ENCODE results near the gene SMCO2.

SMCO2 gene

DNA sequence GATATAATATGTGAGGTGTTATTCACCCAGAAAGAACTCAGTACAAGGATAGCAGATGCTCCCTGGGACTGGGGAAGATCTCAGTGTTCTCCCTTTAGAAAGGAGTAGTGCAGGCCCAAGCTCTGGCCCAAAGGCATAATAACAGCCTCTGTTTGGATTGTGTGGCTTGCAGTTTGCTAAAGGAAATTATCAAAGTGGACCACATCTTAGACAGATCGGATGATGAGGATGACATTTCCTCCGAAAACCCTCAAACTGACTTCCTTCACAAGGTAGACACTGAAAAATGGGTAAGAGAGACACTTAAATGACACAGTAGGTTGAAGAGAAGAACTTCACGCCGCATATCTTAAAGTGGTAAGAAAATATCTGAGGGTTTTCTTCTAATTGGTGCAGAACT, 26.1 kb downstream of the SMCO2 start:
- no peak overlapping the region for H2BK5ac ChIP-seq (ENCODE audit: low read depth, low read length, poor library complexity, severe bottlenecking)
- H2BK12ac ChIP-seq (ENCODE audit: low read length in 2 of 2), result no peak overlapping the region
- H3K9me3 ChIP-seq (ENCODE audit: control insufficient read depth, low read length), result peaks cover 21% of the 10 kb centered on the region
- no peak overlapping the region for H2BK120ac ChIP-seq (ENCODE audit: low read depth, low read length)
- no peak overlapping the region for H3K27ac ChIP-seq (ENCODE audit: low read length, poor library complexity, severe bottlenecking)
- no peak overlapping the region for H3K23ac ChIP-seq (ENCODE audit: low read length in 2 of 2)
- H3K9ac ChIP-seq (ENCODE audit: low read length), result no peak overlapping the region
- H3K27me3 ChIP-seq (ENCODE audit: control insufficient read depth in 1 of 2, insufficient read depth in 1 of 2, low read length in 2 of 2), result no peaks in the 10 kb centered on the region
- H3K4ac ChIP-seq (ENCODE audit: low read depth in 1 of 2, low read length in 2 of 2), result no peak overlapping the region
- no peak overlapping the region for H4K8ac ChIP-seq (ENCODE audit: low read length)
- DNase-seq, result no peak
- H3K4me2 ChIP-seq (ENCODE audit: low read length, poor library complexity, severe bottlenecking), result no peak overlapping the region
- H3K18ac ChIP-seq (ENCODE audit: low read depth in 1 of 2, low read length in 2 of 2), result no peak overlapping the region
- H3K79me1 ChIP-seq (replicated peaks; ENCODE audit: low read length, poor library complexity, severe bottlenecking), result no peaks in the 10 kb centered on the region
- no peak overlapping the region for H3K14ac ChIP-seq (ENCODE audit: low read length in 2 of 2)
- no peaks in the 10 kb centered on the region for H3K4me1 ChIP-seq (ENCODE audit: control insufficient read depth, insufficient read depth, low read depth, low read length)
- H2BK15ac ChIP-seq (ENCODE audit: low read depth, poor library complexity, severe bottlenecking), result no peak overlapping the region
- no peak overlapping the region for H2AFZ ChIP-seq (ENCODE audit: low read depth, low read length)
- 72% methylated on average over 2 of the region's 4 CpGs for WGBS
- no peak overlapping the region for H2AK5ac ChIP-seq (ENCODE audit: low read length, severe bottlenecking)
- no peaks in the 10 kb centered on the region for H3K36me3 ChIP-seq (ENCODE audit: control insufficient read depth in 1 of 2, insufficient read depth in 2 of 2, low read depth in 1 of 2, low read length in 2 of 2)
- no peak overlapping the region for H4K91ac ChIP-seq (ENCODE audit: low read length)
- no peak overlapping the region for H3K4me3 ChIP-seq (ENCODE audit: insufficient read depth in 1 of 2, low read depth in 1 of 2, low read length in 2 of 2)

DNA sequence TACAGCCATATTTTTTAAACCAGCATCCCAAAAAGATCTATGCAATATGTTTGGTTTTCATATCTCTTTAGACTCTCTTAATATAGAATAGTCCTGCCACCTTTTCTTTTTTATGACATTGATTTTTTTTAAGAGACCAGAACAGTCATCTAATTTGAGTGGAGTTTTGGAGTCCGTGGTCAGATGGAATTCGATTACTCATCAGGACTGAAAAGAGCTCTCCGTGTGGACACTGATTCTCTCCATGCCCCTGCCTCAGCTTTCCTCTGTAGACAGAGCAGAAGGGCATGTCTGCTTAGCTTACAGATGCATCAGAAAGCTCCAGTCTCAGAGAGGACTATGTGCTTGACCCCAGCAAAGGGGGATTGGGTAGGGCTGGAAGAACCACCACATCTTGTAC, 27.8 kb downstream of the SMCO2 start:
- H3K27ac ChIP-seq (ENCODE audit: low read length, poor library complexity, severe bottlenecking), result no peak overlapping the region
- H3K4ac ChIP-seq (ENCODE audit: low read depth in 1 of 2, low read length in 2 of 2), result no peak overlapping the region
- no peak overlapping the region for H4K91ac ChIP-seq (ENCODE audit: low read length)
- H3K36me3 ChIP-seq (ENCODE audit: control insufficient read depth in 1 of 2, insufficient read depth in 2 of 2, low read depth in 1 of 2, low read length in 2 of 2), result peaks cover 0 to 4% of the 10 kb centered on the region in 2 experiments
- no peaks in the 10 kb centered on the region for H3K27me3 ChIP-seq (ENCODE audit: control insufficient read depth in 1 of 2, insufficient read depth in 1 of 2, low read length in 2 of 2)
- no peak overlapping the region for H3K18ac ChIP-seq (ENCODE audit: low read depth in 1 of 2, low read length in 2 of 2)
- H4K8ac ChIP-seq (ENCODE audit: low read length), result no peak overlapping the region
- no peak overlapping the region for H2BK12ac ChIP-seq (ENCODE audit: low read length in 2 of 2)
- peak overlapping the region; percentile 61 for H3K9ac ChIP-seq (ENCODE audit: low read length)
- no peak overlapping the region for H2BK5ac ChIP-seq (ENCODE audit: low read depth, low read length, poor library complexity, severe bottlenecking)
- no peaks in the 10 kb centered on the region for H3K79me1 ChIP-seq (replicated peaks; ENCODE audit: low read length, poor library complexity, severe bottlenecking)
- no peak overlapping the region for H2BK120ac ChIP-seq (ENCODE audit: low read depth, low read length)
- no peak overlapping the region for H2AK5ac ChIP-seq (ENCODE audit: low read length, severe bottlenecking)
- DNase-seq, result peak; percentile 86
- peaks cover 34% of the 10 kb centered on the region for H3K9me3 ChIP-seq (ENCODE audit: control insufficient read depth, low read length)
- no peak overlapping the region for H2AFZ ChIP-seq (ENCODE audit: low read depth, low read length)
- H3K23ac ChIP-seq (ENCODE audit: low read length in 2 of 2), result no peak overlapping the region
- no peaks in the 10 kb centered on the region for H3K4me1 ChIP-seq (ENCODE audit: control insufficient read depth, insufficient read depth, low read depth, low read length)
- H2BK15ac ChIP-seq (ENCODE audit: low read depth, poor library complexity, severe bottlenecking), result no peak overlapping the region
- H3K14ac ChIP-seq (ENCODE audit: low read length in 2 of 2), result no peak overlapping the region
- H3K4me3 ChIP-seq (ENCODE audit: insufficient read depth in 1 of 2, low read depth in 1 of 2, low read length in 2 of 2), result no peak overlapping the region
- 40% methylated on average over 1 of the region's 3 CpGs for WGBS
- no peak overlapping the region for H3K4me2 ChIP-seq (ENCODE audit: low read length, poor library complexity, severe bottlenecking)

DNA sequence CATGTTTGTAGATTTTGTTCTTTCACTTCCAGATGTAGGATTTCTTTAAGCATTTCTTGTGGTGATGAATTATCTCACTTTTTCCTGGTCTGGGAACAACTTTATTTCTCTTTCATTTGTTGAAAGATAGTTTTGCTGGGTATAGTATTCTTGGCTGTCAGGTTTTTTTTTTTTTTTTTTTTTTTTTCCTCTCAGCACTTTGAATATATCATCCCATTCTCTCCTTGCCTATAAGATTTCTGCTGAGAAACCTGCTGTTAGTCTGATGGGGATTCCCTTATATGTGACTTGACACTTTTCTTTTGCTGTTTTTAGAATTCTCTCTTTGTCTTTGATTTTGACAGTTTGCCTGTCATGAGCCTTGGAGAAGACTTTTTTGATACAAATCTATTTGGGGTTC, 30.5 kb downstream of the SMCO2 start:
- H3K27me3 ChIP-seq (ENCODE audit: control insufficient read depth in 1 of 2, insufficient read depth in 1 of 2, low read length in 2 of 2), result no peaks in the 10 kb centered on the region
- H3K79me1 ChIP-seq (replicated peaks; ENCODE audit: low read length, poor library complexity, severe bottlenecking), result no peaks in the 10 kb centered on the region
- no peak for DNase-seq
- H3K4me3 ChIP-seq (ENCODE audit: insufficient read depth in 1 of 2, low read depth in 1 of 2, low read length in 2 of 2), result no peak overlapping the region
- no peak overlapping the region for H3K23ac ChIP-seq (ENCODE audit: low read length in 2 of 2)
- no peaks in the 10 kb centered on the region for H3K4me1 ChIP-seq (ENCODE audit: control insufficient read depth, insufficient read depth, low read depth, low read length)
- no peak overlapping the region for H2AK5ac ChIP-seq (ENCODE audit: low read length, severe bottlenecking)
- no peak overlapping the region for H4K8ac ChIP-seq (ENCODE audit: low read length)
- no peak overlapping the region for H2BK15ac ChIP-seq (ENCODE audit: low read depth, poor library complexity, severe bottlenecking)
- H3K4ac ChIP-seq (ENCODE audit: low read depth in 1 of 2, low read length in 2 of 2), result no peak overlapping the region
- no peak overlapping the region for H2AFZ ChIP-seq (ENCODE audit: low read depth, low read length)
- H2BK5ac ChIP-seq (ENCODE audit: low read depth, low read length, poor library complexity, severe bottlenecking), result no peak overlapping the region
- peaks cover 0 to 4% of the 10 kb centered on the region in 2 experiments for H3K36me3 ChIP-seq (ENCODE audit: control insufficient read depth in 1 of 2, insufficient read depth in 2 of 2, low read depth in 1 of 2, low read length in 2 of 2)
- peaks cover 38% of the 10 kb centered on the region for H3K9me3 ChIP-seq (ENCODE audit: control insufficient read depth, low read length)
- H3K4me2 ChIP-seq (ENCODE audit: low read length, poor library complexity, severe bottlenecking), result no peak overlapping the region
- H3K18ac ChIP-seq (ENCODE audit: low read depth in 1 of 2, low read length in 2 of 2), result no peak overlapping the region
- no peak overlapping the region for H3K9ac ChIP-seq (ENCODE audit: low read length)
- H4K91ac ChIP-seq (ENCODE audit: low read length), result no peak overlapping the region
- H3K14ac ChIP-seq (ENCODE audit: low read length in 2 of 2), result no peak overlapping the region
- no peak overlapping the region for H2BK120ac ChIP-seq (ENCODE audit: low read depth, low read length)
- no peak overlapping the region for H2BK12ac ChIP-seq (ENCODE audit: low read length in 2 of 2)
- H3K27ac ChIP-seq (ENCODE audit: low read length, poor library complexity, severe bottlenecking), result no peak overlapping the region

GRCh38 chr12:27478949-27479348, 32.4 kb downstream of the SMCO2 start:
- no peak for DNase-seq
- no peak overlapping the region for H4K8ac ChIP-seq (ENCODE audit: low read length)
- no peak overlapping the region for H3K9ac ChIP-seq (ENCODE audit: low read length)
- H2AFZ ChIP-seq (ENCODE audit: low read depth, low read length), result no peak overlapping the region
- no peaks in the 10 kb centered on the region for H3K27me3 ChIP-seq (ENCODE audit: control insufficient read depth in 1 of 2, insufficient read depth in 1 of 2, low read length in 2 of 2)
- H2BK12ac ChIP-seq (ENCODE audit: low read length in 2 of 2), result no peak overlapping the region
- no peak overlapping the region for H3K27ac ChIP-seq (ENCODE audit: low read length, poor library complexity, severe bottlenecking)
- no peaks in the 10 kb centered on the region for H3K4me1 ChIP-seq (ENCODE audit: control insufficient read depth, insufficient read depth, low read depth, low read length)
- H3K23ac ChIP-seq (ENCODE audit: low read length in 2 of 2), result no peak overlapping the region
- no peak overlapping the region for H2BK5ac ChIP-seq (ENCODE audit: low read depth, low read length, poor library complexity, severe bottlenecking)
- no peaks in the 10 kb centered on the region for H3K79me1 ChIP-seq (replicated peaks; ENCODE audit: low read length, poor library complexity, severe bottlenecking)
- H3K9me3 ChIP-seq (ENCODE audit: control insufficient read depth, low read length), result peaks cover 38% of the 10 kb centered on the region
- H3K14ac ChIP-seq (ENCODE audit: low read length in 2 of 2), result no peak overlapping the region
- no peak overlapping the region for H2AK5ac ChIP-seq (ENCODE audit: low read length, severe bottlenecking)
- no peak overlapping the region for H3K4me3 ChIP-seq (ENCODE audit: insufficient read depth in 1 of 2, low read depth in 1 of 2, low read length in 2 of 2)
- no peak overlapping the region for H4K91ac ChIP-seq (ENCODE audit: low read length)
- H2BK120ac ChIP-seq (ENCODE audit: low read depth, low read length), result no peak overlapping the region
- peaks cover 0 to 4% of the 10 kb centered on the region in 2 experiments for H3K36me3 ChIP-seq (ENCODE audit: control insufficient read depth in 1 of 2, insufficient read depth in 2 of 2, low read depth in 1 of 2, low read length in 2 of 2)
- H3K18ac ChIP-seq (ENCODE audit: low read depth in 1 of 2, low read length in 2 of 2), result no peak overlapping the region
- H2BK15ac ChIP-seq (ENCODE audit: low read depth, poor library complexity, severe bottlenecking), result no peak overlapping the region
- H3K4me2 ChIP-seq (ENCODE audit: low read length, poor library complexity, severe bottlenecking), result no peak overlapping the region
- H3K4ac ChIP-seq (ENCODE audit: low read depth in 1 of 2, low read length in 2 of 2), result no peak overlapping the region

Measured in mesenchymal stem cell (in vitro differentiated cells and primary cell).